ENCODE results near the gene CLMP.
"Not testable (repeated sequence)": the region's sequence is repeated elsewhere in the genome, so short reads cannot be mapped to it uniquely, and the experiment has no call there.

CLMP gene

DNA sequence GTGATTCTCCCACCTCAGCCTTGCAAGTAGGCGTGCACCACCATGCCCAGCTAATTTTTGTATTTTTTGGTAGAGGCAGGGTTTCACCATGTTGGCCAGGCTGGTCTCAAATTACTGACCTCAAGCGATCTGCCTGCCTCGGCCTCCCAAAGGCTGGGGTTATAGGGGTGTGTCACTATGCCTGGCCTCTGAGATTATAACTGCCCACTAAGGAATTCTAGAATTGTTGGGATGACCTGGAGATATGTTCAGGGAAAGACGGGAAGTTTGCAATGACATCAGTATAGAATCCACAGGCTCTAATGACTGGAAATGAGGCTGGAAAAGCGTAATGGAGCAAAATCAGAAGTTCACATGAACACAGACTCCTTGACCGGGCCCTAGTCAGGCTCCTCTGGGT is 62.2 kb downstream of the CLMP start:
- no peak for DNase-seq (ENCODE audit: low spot score)

- DNase-seq (ENCODE audit: low spot score): not testable (repeated sequence)
Observed at GRCh38 chr11:123132034-123132766, 62.8 kb downstream of the CLMP start.

DNA sequence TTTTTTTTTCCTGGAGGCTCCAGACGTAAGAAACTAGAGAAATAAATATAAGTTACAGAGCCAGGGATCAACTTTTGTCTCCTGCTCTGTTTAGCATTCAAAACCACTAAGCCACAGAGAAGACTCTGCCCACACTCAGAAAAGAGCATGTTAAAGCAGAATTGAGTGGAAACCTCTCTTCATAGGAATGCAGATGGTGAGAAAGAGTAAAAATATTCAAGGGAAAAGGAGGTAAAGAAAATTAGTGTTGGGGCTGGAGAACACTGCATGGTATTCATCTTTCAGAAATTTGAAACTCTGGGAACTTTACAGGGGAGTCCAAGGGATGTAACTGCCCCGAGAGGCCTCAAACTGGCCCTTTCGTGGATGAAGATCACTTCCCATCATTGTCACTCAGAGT is 65.1 kb downstream of the CLMP start:
- no peak for DNase-seq (ENCODE audit: low spot score)

- no peak for DNase-seq (ENCODE audit: low spot score)
Observed at GRCh38 chr11:123125169-123125568, 69.9 kb downstream of the CLMP start.

- DNase-seq (ENCODE audit: low spot score): no peak
Observed at GRCh38 chr11:123122852-123123251, 72.2 kb downstream of the CLMP start.

GRCh38 chr11:123122341-123122740 is 72.7 kb downstream of the CLMP start:
- DNase-seq (ENCODE audit: low spot score): no peak

GRCh38 chr11:123116486-123116885 is 78.6 kb downstream of the CLMP start:
- DNase-seq (ENCODE audit: low spot score): no peak

DNA sequence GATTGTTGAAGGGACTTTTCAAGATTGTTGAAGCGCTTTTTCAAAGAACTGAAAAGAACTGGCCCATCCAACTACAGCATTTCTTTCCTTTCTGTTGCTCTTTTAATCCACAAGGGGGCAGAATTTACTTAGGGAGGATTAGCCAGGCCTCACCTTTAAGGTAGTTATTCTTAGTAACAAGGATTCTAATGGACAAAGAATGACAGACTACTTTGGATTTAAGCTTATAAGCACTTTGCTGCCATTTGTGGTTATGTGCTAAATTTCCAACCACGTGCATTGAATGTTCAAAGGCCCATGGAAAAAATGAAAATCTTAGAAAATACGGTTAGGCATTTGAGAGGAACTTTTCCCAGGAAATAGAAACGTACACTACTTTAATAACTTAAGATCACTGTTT is 83.6 kb downstream of the CLMP start:
- peak; percentile 55 for DNase-seq (ENCODE audit: low spot score)

- DNase-seq (ENCODE audit: low spot score): no peak
Observed at GRCh38 chr11:123110397-123110796, 84.7 kb downstream of the CLMP start.

- DNase-seq (ENCODE audit: low spot score): no peak
Observed at GRCh38 chr11:123107945-123108495, 87.0 kb downstream of the CLMP start.

- DNase-seq (ENCODE audit: low spot score): no peak
Observed at GRCh38 chr11:123104697-123105096, 90.4 kb downstream of the CLMP start.

GRCh38 chr11:123103326-123103980 is 91.6 kb downstream of the CLMP start:
- DNase-seq (ENCODE audit: low spot score): peak; percentile 87

- DNase-seq (ENCODE audit: low spot score): peak; percentile 11
Observed at GRCh38 chr11:123100379-123101085, 94.5 kb downstream of the CLMP start.

GRCh38 chr11:123098990-123099389 is 96.1 kb downstream of the CLMP start:
- no peak for DNase-seq (ENCODE audit: low spot score)

DNA sequence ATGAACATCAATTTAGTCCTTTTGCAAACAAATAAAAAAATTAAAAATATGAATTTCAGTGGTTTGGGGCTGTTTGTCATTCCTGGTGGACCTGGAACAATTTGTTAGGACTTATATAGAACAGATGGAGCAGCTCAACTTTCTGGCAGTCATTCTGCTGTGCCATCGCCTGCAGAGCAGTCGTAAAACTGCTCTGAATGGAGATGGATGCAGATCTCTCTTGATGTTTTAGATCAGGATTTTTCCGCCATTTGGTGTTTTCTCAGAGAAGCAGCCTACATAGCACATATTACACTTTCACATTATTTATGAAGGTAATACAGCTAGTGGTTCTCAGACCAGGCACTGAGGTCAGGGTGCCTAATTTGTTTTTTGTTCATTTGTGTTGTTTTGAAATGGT is 101.3 kb downstream of the CLMP start:
- DNase-seq (ENCODE audit: low spot score): no peak

DNA sequence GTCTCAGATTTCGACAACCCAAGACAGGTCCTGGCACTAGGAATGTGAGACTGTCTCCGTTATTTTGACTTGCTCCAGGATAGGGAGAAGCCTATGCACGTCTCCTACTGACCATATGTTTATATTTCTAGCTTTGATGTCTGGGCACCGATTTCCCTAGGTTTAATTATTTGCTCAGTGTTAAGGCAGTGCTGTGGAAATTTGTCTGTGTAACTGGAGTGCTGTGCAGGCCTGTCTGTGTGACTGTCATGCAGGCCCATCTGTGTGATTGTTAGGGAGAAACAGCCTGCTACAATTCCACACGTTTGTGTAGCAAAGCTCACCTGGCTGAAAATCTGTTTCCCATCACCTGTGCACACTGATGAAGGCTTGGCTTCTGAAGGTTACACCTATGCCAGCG is 103.5 kb downstream of the CLMP start:
- no peak for DNase-seq (ENCODE audit: low spot score)

DNA sequence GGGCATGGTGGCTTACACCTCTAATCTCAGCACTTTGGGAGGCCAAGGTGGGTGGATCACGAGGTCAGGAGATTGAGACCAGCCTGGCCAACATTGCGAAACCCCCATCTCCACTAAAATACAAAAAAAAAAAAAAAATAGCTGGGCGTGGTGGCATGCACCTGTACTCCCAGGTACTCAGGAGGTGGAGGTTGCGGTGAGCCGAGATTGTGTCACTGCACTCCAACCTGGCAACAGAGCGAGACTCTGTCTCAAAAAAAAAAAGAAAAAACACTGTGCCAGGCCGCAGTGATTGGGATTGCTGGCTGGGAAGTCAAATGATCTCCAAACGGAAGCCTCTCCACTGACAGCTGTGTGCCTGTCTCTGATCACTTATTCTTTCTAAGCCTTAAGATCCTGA is 104.9 kb downstream of the CLMP start:
- DNase-seq (ENCODE audit: low spot score): not testable (repeated sequence)

DNA sequence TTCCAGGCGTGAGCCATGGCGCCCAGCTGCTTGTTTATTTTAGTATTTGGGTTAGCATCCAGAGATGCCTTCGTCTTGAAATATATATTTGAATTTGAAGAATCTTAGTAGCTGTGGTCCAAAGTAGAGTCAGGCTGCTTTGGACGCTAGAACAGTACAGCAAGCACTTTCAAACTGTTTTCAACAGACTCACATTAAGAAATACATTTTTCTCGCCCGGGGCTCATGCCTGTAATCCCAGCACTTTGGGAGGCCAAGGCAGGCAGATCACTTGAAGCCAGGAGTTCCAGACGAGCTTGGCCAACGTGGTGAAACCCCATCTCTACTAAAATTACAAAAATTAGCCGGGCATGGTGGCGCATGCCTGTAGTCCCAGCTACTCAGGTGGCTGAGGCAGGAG is 106.2 kb downstream of the CLMP start:
- not testable (repeated sequence) for DNase-seq (ENCODE audit: low spot score)

DNA sequence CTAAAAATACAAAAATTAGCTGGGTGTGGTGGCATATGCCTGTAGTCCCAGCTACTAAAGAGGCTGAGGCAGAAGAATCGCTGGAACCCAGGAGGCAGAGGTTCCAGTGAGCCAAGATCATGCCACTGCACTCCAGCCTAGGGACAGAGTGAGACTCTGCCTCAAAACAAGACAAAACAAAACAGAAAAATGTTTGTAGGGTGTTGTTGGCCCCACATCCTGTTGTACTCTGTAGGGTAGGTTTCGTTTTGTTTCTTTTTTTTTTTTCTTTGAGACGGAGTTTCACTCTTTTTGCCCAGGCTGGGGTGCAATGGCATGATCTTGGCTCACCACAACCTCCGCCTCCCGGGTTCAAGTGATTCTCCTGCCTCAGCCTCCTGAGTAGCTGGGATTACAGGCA is 107.4 kb downstream of the CLMP start:
- DNase-seq (ENCODE audit: low spot score): not testable (repeated sequence)

- DNase-seq (ENCODE audit: low spot score): no peak
Observed at GRCh38 chr11:123086305-123086704, 108.7 kb downstream of the CLMP start.

DNA sequence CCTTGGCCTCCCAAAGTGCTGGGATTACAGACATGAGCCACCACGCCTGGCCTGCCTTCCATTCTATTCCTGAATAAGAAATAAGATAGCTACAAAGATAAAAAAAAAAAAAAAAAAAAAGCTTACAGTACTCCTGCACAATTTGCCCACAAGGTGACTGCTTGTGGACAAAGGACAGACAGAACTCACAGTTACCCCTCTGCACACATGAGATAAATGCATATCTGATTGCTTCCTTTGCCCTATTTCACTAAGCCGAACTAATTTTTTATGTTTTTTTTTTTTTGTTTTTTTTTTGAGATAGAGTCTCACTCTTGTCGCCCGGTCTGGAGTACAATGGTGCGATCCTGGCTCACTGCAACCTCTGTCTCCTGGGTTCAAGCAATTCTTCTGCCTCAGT is 109.6 kb downstream of the CLMP start:
- no peak for DNase-seq (ENCODE audit: low spot score)

DNA sequence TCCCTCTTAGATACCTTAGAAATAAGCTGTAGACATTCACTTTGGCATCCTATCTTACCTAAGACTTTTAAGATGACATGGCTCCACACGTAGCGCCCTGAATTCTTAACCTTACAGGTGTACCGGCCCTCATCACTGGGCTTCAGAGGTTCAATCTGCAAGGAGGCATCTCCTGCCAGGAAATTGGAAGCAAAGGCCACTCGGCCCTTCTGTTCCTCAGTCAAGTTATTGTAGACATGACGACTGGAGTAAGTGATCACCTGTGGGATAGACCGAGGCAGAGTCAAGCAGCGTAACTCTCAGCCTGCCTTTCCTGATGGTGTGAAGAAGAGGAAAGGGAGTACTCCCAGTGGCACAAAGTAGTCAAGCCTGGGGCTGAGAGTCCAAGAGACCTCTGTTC is 110.6 kb downstream of the CLMP start:
- DNase-seq (ENCODE audit: low spot score): no peak

DNA sequence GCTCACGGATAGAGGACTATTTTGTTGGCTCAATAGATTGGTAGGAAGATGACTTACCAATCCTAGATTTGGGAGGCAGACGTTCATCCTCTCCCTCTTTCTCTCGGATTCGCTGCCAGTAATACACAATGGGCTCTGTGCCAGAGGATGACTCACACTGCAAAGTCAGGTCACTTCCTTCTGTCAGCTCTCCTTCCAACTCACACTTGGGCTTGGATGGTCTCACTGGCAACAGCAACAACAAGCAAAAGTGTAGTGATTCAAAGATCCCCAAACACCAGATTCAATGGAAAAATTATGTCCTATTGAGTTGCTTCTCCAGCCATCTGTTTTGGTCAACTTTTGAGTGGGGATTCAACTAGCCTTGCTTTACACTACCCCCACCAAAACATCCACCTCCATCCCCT is 111.4 kb downstream of the CLMP start:
- DNase-seq (ENCODE audit: low spot score): peak; percentile 58

All from pons (tissue), 1 donor.